ENCODE measurements around the gene PDZD2. TPM values are rescaled to one million over a fixed set of nuclear protein-coding genes. Genes with fewer than 3 reads are reported as not detected.

The PDZD2 gene
- total RNA-seq, 1 donor from 2014 or later, result 23.3 TPM

- Mint-ChIP-seq H3K27me3 (ENCODE audit: unreplicated experiment) (peaks cover 3% of the 10 kb centered on the region), H3K27ac (ENCODE audit: unreplicated experiment) (no peak overlapping the region), H3K4me3 (ENCODE audit: unreplicated experiment) (no peak overlapping the region)
Measured at GRCh38 chr5:31753700-31754357, 114.9 kb downstream of the PDZD2 start.

GRCh38 chr5:31754358-31754704 is 115.4 kb downstream of the PDZD2 start:
- peaks cover 3% of the 10 kb centered on the region for H3K27me3 Mint-ChIP-seq (ENCODE audit: unreplicated experiment)

More at GRCh38 chr5:31753700-31754357, 114.9 kb downstream of the PDZD2 start:
- H3K4me1 Mint-ChIP-seq (ENCODE audit: low read depth, unreplicated experiment), result peaks cover 9% of the 10 kb centered on the region
- no peak for DNase-seq
- TF ChIP-seq, protein P1, sequence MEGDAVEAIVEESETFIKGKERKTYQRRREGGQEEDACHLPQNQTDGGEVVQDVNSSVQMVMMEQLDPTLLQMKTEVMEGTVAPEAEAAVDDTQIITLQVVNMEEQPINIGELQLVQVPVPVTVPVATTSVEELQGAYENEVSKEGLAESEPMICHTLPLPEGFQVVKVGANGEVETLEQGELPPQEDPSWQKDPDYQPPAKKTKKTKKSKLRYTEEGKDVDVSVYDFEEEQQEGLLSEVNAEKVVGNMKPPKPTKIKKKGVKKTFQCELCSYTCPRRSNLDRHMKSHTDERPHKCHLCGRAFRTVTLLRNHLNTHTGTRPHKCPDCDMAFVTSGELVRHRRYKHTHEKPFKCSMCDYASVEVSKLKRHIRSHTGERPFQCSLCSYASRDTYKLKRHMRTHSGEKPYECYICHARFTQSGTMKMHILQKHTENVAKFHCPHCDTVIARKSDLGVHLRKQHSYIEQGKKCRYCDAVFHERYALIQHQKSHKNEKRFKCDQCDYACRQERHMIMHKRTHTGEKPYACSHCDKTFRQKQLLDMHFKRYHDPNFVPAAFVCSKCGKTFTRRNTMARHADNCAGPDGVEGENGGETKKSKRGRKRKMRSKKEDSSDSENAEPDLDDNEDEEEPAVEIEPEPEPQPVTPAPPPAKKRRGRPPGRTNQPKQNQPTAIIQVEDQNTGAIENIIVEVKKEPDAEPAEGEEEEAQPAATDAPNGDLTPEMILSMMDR (IDR thresholded peaks at IDR 0.05; ENCODE audit: partially characterized antibody, unreplicated experiment), result no peak
- no peaks in the 10 kb centered on the region for H3K9me3 Mint-ChIP-seq (ENCODE audit: unreplicated experiment)
- no peaks in the 10 kb centered on the region for H3K36me3 Mint-ChIP-seq (ENCODE audit: unreplicated experiment)

DNA sequence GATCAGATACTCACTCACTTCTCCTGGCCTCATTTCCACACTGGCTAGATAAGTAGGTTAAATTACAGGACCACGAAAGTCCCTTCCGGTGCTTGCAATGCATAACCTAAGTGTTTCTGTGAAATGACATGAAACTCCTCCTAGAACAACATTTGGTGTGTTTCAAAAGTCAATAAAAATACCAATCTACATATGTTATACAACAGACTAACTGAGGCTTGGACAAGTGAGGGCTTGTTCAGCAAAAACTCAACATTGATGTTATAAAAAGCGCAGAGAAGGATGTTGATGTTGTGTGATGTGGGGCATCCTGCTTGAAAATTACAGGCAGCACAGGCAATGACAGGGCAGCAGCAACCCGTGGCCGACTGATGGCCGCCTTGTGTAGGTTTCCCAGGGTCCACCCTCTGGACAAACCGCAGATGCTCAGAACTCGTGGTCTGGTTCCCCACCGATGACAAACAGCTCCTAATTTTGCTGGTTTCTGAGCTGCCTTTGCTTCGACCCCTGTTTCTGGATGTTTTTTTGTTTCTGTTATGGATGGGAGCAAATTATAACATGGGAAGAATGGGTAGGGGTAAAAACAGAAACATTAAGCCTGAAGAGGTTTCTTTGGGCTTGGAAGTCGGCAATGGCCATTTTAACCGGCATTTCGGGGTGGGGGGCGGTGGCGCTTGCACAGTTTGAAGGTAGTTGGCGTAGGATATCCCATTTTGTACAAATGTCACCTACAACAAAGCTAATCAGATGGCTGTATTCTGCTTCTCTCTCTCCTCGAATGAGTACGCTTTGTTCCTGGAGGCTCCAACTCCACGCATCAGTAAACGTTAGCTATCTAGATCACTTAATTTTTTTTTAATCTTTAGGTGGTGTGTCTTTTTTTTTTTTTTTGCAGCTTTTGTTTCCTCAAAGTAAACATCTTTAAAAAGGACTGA is 116.1 kb downstream of the PDZD2 start:
- H3K27me3 Mint-ChIP-seq (ENCODE audit: unreplicated experiment), result peaks cover 3% of the 10 kb centered on the region
- H3K9me3 Mint-ChIP-seq (ENCODE audit: unreplicated experiment), result no peaks in the 10 kb centered on the region
- peak overlapping the region; percentile 16 for H3K27ac Mint-ChIP-seq (ENCODE audit: unreplicated experiment)
- TF ChIP-seq, protein P1 (IDR thresholded peaks at IDR 0.05; ENCODE audit: partially characterized antibody, unreplicated experiment), result no peak
- no peaks in the 10 kb centered on the region for H3K36me3 Mint-ChIP-seq (ENCODE audit: unreplicated experiment)
- no peak overlapping the region for H3K4me3 Mint-ChIP-seq (ENCODE audit: unreplicated experiment)
- H3K4me1 Mint-ChIP-seq (ENCODE audit: low read depth, unreplicated experiment), result peaks cover 9% of the 10 kb centered on the region
- DNase-seq, result no peak

More at GRCh38 chr5:31754358-31754704, 115.4 kb downstream of the PDZD2 start:
- Mint-ChIP-seq H3K36me3 (ENCODE audit: unreplicated experiment) (no peaks in the 10 kb centered on the region), H3K9me3 (ENCODE audit: unreplicated experiment) (no peaks in the 10 kb centered on the region), H3K4me3 (ENCODE audit: unreplicated experiment) (no peak overlapping the region), H3K27ac (ENCODE audit: unreplicated experiment) (no peak overlapping the region), H3K4me1 (ENCODE audit: low read depth, unreplicated experiment) (peaks cover 9% of the 10 kb centered on the region)
- no peak for DNase-seq
- TF ChIP-seq, protein P1 (IDR thresholded peaks at IDR 0.05; ENCODE audit: partially characterized antibody, unreplicated experiment), result no peak

DNA sequence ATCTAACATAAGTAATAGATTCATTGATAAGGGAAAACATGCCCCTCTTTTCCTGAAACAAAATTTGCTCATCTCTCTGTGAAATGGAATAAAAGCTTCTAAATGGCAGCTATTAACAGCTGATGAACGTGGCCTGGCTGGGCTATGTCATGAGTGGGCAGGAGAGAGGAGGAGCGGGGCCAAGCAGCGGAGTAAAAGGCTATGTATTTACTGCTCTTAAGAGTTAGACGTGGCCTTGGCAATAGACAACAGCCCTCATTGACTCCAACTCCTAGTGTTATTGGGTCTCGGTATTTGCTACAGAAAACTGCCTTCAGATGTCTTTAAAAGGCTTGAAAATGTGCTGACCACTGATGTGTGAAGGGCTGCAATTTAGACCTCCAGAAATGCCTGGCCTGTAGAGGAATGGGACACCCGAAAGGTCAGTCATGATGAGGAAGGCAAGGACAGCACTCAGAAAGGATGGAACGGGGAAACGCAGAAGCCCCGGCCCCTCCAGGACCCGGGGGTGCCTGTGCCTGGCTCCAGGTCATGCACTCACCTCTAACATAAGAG is 116.8 kb downstream of the PDZD2 start:
- Mint-ChIP-seq H3K4me3 (ENCODE audit: unreplicated experiment) (no peak overlapping the region), H3K4me1 (ENCODE audit: low read depth, unreplicated experiment) (peaks cover 13% of the 10 kb centered on the region), H3K27ac (ENCODE audit: unreplicated experiment) (no peak overlapping the region), H3K27me3 (ENCODE audit: unreplicated experiment) (peaks cover 3% of the 10 kb centered on the region), H3K36me3 (ENCODE audit: unreplicated experiment) (no peaks in the 10 kb centered on the region), H3K9me3 (ENCODE audit: unreplicated experiment) (no peaks in the 10 kb centered on the region)
- no peak for DNase-seq
- TF ChIP-seq, protein P1 (IDR thresholded peaks at IDR 0.05; ENCODE audit: partially characterized antibody, unreplicated experiment), result no peak

Measured in glutamatergic neuron (in vitro differentiated cells).